T-helper 9 cell (primary cell): ENCODE measurements around the gene PIGZ.
"Not testable (repeated sequence)": the region's sequence is repeated elsewhere in the genome, so short reads cannot be mapped to it uniquely, and the experiment has no call there.

Experiments used
- DNase-seq: peaks from one replicate; pipeline ENCODE4 v3.0.0-alpha.2; 2020

Gene PIGZ

DNA sequence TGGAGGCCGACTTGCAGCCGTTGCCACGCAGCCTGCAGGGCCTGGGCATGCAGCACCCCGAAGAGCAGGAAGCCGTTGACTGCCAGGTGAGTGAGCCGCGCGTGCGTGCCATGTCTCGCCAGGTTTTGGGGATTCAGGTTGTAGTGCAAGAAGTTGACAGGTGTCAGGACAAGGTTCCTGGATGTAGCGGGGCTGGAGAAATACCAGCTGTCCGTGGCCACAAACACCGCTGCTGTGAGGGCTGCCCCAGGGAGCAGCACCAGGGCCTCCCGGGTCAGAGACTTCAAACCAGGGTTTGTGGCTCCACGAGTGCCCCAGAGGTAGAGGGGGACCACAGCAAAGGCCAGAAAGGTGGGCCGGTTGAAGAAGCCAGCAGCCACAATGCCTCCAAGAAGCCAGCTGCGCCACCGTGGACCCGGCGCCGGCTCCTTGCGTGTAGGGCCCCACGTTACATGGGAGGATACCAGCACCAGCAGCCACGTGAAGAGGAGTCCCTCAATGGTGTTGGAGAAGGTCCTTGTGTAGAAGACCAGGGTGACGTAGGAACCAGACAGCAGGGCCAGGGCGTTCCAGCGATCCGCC is 20.7 kb downstream of the PIGZ start:
- no peak for DNase-seq

- no peak for DNase-seq
Measured at GRCh38 chr3:196947136-196947859, 21.3 kb downstream of the PIGZ start.

DNA sequence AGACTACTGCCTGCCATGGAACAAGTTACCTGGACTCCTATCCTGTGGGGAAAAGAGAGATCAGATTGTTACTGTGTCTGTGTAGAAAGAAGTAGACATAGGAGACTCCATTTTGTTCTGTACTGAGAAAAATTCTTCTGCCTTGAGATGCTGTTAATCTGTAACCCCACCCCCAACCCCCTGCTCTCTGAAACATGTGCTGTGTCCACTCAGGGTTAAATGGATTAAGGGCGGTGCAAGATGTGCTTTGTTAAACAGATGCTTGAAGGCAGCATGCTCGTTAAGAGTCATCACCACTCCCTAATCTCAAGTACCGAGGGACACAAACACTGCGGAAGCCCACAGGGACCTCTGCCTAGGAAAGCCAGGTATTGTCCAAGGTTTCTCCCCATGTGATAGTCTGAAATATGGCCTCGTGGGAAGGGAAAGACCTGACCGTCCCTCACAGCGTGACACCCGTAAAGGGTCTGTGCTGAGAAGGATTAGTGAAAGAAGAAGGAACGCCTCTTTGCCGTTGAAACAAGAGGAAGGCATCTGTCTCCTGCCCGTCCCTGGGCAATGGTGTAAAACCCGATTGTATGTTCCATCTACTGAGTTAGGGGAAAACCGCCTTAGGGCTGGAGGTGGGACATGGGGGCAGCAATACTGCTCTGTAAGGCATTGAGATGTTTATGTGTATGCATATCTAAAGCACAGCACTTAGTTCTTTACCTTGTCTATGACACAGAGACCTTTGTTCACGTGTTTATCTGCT is 24.4 kb downstream of the PIGZ start:
- not testable (repeated sequence) for DNase-seq

- no peak for DNase-seq
Measured at GRCh38 chr3:196942915-196943277, 25.7 kb downstream of the PIGZ start.

GRCh38 chr3:196942226-196942914 is 26.3 kb downstream of the PIGZ start, which contains the start of gene NCBP2:
TSS of gene NCBP2 (minus strand) at chr3:196942528. CDS start at chr3:196942503, 25 bp downstream.
- DNase-seq, result peak; percentile 100

- DNase-seq, result peak; percentile 49
Measured at GRCh38 chr3:196941729-196942225, 26.9 kb downstream of the PIGZ start.

- no peak for DNase-seq
Measured at GRCh38 chr3:196938576-196938975, 30.1 kb downstream of the PIGZ start.

- DNase-seq, result no peak
Measured at GRCh38 chr3:196938124-196938523, 30.5 kb downstream of the PIGZ start.

- no peak for DNase-seq
Measured at GRCh38 chr3:196936288-196936687, 32.3 kb downstream of the PIGZ start.

DNA sequence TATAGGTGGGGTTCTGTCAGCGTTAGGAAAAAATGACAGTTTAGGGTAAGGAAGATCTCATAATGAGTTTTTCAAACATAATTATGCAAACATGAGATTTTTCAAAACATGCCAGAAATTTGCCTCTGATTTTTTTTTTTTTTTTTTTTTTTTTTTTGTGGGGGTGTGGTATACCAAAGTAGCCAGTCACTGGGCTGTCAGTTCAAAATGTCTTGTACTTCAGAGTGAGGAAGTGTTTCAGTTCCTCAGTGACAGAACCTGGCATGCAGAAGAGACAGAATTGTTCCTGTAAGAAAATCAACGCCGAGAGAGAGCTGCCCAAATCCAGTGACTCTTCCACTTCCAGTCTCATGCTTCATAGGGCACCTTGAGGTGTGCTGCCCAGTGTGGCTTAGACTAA is 36.0 kb downstream of the PIGZ start:
- no peak for DNase-seq

DNA sequence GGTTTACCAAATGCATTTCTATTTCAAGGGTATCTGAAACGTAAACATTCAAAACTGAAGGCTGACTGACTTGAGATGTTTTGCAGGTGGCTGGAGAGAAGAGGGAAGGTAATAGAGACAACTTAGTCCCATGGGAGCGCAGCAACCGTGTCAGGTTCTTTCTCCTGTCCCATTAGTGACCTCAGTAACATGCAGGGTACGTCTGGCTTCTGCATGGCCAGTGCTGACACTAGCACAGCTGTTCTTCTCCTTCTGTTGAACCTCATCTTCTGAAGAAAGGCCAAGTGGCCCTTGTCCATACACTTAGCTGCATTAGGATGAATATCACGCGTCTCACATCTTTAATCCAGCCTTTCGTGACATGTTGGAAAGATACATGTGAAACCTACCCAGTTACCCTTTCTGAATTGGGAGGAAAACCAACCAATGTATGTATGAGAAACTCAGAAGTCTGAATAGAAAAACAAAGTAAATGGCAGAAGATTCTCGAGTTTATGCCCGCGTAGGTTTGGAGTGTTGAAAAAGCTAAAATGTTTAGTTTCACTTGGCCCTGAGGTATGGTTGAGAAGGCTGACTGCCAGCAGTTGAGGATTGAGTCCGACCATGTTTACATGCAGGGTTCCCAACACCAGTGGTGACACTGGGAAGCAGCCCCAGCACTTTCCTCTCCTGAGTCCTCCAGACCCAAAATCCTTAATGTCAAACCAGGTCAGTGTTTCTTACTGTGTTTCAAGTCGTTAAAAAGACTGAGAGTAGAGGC is 36.6 kb downstream of the PIGZ start:
- DNase-seq, result no peak

DNA sequence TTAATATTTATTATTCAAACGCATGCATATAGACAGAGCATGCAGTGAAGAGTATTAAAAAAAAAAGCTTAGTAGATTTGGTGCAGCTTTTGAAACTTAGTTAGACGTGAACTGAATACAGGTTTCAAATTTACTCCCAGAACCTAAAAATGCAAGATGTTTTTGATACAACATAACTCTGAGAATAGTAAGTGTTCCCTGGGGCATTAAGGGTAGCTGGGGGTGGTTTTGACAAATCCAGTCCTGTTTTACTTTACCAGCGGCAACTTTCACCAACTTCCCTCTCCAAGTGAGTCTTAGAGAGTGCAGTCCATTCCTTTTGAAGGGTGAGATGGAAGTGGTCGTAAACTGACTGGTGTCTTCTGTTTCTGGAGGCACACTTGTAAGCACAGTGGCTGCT is 37.5 kb downstream of the PIGZ start:
- DNase-seq, result no peak

GRCh38 chr3:196927571-196928453 is 40.8 kb downstream of the PIGZ start:
- DNase-seq, result no peak

DNA sequence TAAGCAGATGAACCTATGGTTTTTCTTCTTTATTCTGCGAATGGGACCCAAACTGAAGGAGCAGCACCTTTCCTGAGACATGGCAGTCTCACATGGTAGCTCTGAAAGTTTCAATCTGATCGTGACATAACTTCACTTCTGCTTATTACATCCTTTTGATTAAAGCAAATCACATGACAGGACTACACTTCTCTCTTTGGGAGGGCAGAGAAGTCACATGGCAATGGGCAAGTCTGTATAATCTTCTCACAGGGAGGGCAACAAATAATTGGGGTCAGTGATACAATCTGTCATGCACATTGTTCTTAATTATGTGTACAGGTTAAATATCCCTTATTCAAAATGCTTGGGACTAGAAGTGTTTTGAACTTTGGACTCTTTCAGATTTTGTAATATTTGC is 47.9 kb downstream of the PIGZ start:
- DNase-seq, result no peak

DNA sequence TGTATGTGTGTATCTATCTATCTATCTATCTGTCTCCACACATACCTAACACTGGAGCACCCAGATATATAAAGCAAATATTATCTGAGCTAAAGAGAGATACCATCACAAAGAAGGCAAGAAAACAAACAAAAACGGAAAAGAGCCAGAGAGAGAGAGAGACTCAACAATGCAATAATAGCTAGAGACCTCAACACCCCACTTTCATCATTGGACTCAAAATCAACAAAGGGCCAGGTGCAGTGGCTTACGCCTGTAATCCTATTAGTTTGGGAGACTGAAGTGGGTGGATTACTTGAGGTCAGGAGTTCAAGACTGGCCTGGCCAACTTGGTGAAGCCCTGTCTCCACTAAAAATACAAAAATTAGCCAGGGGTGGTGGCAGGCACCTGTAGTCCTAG is 49.7 kb downstream of the PIGZ start:
- DNase-seq, result no peak

- DNase-seq, result no peak
Measured at GRCh38 chr3:196916995-196917394, 51.6 kb downstream of the PIGZ start.

DNA sequence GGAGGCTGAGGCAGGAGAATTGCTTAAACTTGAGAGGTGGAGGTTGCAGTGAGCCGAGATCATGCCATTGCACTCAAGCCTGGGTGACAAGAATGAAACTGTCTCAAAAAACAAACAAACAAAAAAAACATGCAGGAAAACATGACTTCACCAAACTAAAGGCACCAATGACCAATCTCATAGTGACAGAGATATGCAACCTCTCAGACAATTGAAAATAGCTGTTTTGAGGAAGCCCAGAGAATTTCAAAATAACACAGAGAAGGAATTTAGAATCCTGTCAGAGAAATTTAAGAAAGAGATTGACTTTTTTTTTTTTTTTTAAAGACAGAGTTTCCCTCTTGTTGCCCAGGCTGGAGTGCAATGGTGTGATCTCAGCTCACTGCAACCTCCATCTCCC is 52.4 kb downstream of the PIGZ start:
- no peak for DNase-seq

- DNase-seq, result no peak
Measured at GRCh38 chr3:196915375-196915774, 53.3 kb downstream of the PIGZ start.

- DNase-seq, result no peak
Measured at GRCh38 chr3:196914866-196915265, 53.8 kb downstream of the PIGZ start.

DNA sequence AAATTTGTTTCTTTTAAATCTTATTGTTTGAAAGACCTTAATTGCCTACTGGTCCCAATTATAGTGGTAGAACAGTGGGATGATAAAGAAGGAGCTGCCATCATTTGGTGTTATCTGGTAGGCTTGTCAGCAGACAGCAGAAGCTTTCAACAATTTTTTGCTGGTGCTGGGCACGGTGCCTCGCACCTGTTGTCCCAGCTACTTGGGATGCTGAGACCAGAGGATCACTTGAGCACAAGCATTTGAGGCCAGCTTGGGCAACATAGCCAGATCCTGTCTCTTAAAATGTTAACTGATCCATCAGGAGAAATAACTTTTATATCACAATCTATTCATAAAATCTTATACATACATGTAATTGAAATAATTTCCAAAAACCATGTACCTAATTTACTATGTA is 64.9 kb downstream of the PIGZ start:
- no peak for DNase-seq

DNA sequence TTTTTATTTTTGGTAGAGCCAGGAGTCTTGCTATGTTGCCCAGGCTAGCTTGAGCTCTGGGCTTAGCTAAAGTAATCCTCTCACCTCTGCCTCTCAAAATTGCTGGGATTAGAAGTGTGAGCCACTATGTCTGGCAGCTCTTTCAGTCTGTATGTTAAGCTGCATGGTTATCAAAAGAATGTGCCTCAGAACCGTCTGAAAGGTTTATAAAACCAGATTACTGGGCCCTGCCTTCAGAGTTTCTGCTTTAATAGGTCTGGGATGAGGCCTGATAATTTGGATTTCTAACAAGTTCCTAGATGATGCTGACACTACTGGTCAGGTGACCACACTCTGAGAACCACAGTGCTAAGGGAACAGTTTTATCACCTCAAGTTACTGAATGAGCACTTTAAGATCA is 66.3 kb downstream of the PIGZ start:
- no peak for DNase-seq
